ENCODE data around the gene SCUBE1.

- TF ChIP-seq CTCF (IDR thresholded peaks at IDR 0.05) (no peak), POLR2A (IDR thresholded peaks at IDR 0.05) (no peak)
These were observed 41.3 kb downstream of the SCUBE1 start for GRCh38 chr22:43301866-43302265.

Data from thyroid gland (tissue), 4 donors.